NCI-H510A treated with DMSO at 0.1 percent for 48 hours (cell line): ENCODE data around the gene SLC6A18.

Experiments
- DNase-seq: peaks from one replicate; lab custom pipeline; 2025; lab: John Stamatoyannopoulos, UW

The SLC6A18 gene

GRCh38 chr5:1225081-1225480, at the start of gene SLC6A18:
SLC6A18 (plus strand) TSS chr5:1225381; CDS start chr5:1225478, 97 bp downstream.
- DNase-seq = no peak

GRCh38 chr5:1175801-1176472, 49.2 kb upstream of the SLC6A18 start:
- DNase-seq = no peak

- peak; percentile 33 for DNase-seq
Observed at GRCh38 chr5:1176473-1177391, 48.4 kb upstream of the SLC6A18 start.

GRCh38 chr5:1177826-1178528, 47.2 kb upstream of the SLC6A18 start:
- DNase-seq = no peak

GRCh38 chr5:1178529-1179382, 46.4 kb upstream of the SLC6A18 start:
- DNase-seq = no peak

GRCh38 chr5:1179383-1179715, 45.8 kb upstream of the SLC6A18 start:
- no peak for DNase-seq

GRCh38 chr5:1180096-1180495, 45.1 kb upstream of the SLC6A18 start:
- no peak for DNase-seq

GRCh38 chr5:1180841-1181271, 44.3 kb upstream of the SLC6A18 start:
- no peak for DNase-seq

GRCh38 chr5:1181451-1182359, 43.5 kb upstream of the SLC6A18 start:
- no peak for DNase-seq

GRCh38 chr5:1182360-1182632, 42.9 kb upstream of the SLC6A18 start:
- DNase-seq = no peak

GRCh38 chr5:1182633-1183423, 42.4 kb upstream of the SLC6A18 start:
- no peak for DNase-seq

GRCh38 chr5:1183424-1184162, 41.6 kb upstream of the SLC6A18 start:
- no peak for DNase-seq

- DNase-seq = no peak
Observed at GRCh38 chr5:1184163-1184470, 41.1 kb upstream of the SLC6A18 start.

- DNase-seq = no peak
Observed at GRCh38 chr5:1184481-1184880, 40.7 kb upstream of the SLC6A18 start.

GRCh38 chr5:1185038-1185627, 40.0 kb upstream of the SLC6A18 start:
- DNase-seq = no peak

- DNase-seq = no peak
Observed at GRCh38 chr5:1185629-1186350, 39.4 kb upstream of the SLC6A18 start.

- DNase-seq = no peak
Observed at GRCh38 chr5:1186351-1187233, 38.6 kb upstream of the SLC6A18 start.
